ENCODE data around the gene CFAP47.
"Not testable (repeated sequence)": the region's sequence is repeated elsewhere in the genome, so short reads cannot be mapped to it uniquely, and the experiment has no call there.

The CFAP47 gene

DNA sequence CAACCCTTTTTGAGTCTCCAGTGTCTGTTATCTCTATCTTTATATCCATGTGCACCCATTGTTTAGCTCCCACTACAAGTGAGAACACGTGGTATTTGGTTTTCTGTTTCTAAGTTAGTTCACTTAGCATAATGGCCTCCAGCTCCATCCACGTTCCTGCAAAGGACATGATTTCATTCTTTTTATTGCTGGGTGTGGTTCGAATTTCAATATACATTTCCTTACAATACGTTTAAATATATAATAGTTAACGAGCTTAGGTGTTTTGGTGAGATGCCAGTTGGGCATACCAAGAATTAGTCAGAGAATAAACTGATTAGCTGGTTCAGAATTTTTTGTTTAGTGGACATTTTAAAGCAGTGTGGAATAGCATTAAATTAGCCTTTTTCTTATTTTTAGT, 196.7 kb downstream of the CFAP47 start:
- FAIRE-seq (no peak), DNase-seq (ENCODE audit: insufficient read length, low spot score) (no peak)
- TF ChIP-seq, protein P1, sequence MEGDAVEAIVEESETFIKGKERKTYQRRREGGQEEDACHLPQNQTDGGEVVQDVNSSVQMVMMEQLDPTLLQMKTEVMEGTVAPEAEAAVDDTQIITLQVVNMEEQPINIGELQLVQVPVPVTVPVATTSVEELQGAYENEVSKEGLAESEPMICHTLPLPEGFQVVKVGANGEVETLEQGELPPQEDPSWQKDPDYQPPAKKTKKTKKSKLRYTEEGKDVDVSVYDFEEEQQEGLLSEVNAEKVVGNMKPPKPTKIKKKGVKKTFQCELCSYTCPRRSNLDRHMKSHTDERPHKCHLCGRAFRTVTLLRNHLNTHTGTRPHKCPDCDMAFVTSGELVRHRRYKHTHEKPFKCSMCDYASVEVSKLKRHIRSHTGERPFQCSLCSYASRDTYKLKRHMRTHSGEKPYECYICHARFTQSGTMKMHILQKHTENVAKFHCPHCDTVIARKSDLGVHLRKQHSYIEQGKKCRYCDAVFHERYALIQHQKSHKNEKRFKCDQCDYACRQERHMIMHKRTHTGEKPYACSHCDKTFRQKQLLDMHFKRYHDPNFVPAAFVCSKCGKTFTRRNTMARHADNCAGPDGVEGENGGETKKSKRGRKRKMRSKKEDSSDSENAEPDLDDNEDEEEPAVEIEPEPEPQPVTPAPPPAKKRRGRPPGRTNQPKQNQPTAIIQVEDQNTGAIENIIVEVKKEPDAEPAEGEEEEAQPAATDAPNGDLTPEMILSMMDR (IDR thresholded peaks at IDR 0.05; ENCODE audit: insufficient read depth, missing control alignments), result no peak

DNA sequence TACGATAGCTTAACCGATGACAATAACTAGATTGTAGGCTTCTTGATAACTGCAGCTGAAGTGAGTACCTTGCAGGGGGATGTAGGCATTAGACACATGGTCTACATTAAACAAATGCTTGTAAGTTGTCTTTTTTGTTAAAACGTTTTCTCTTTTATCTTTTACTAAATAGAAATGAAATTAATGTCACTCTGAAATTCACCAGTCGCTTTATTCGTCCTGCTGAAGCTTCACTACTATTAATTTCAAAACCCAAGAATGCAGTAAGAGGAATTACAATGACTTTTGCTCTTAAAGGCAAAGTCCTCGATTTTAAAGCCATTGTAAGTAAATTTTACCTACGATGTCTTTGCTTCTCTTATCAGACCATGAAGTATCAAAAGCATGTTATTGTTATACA, 239.7 kb downstream of the CFAP47 start:
- FAIRE-seq, result no peak

DNA sequence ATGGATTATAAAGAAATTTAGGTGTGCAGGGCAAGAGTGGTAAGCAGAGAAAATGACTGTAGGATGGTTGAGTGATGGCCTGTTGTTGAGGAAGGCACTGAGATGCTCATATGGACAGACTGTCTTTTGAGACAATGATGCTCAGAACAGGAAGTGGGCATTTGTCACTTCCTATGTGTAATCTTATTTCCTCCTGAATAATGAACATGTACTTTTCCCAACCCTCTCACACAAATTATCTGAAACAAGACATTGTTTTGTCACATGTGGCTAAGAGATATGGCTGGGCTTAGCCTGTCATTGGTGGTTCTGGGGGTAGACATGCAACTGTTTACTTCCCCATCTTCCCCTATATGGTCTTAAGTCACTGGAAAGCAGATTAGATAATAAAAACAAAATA, 240.5 kb downstream of the CFAP47 start:
- FAIRE-seq, result no peak
- TF ChIP-seq, protein P1 (IDR thresholded peaks at IDR 0.05; ENCODE audit: insufficient read depth, missing control alignments), result no peak
- DNase-seq (ENCODE audit: insufficient read length, low spot score), result no peak

More for the DNA sequence above, 239.7 kb downstream of the CFAP47 start:
- TF ChIP-seq, protein P1 (IDR thresholded peaks at IDR 0.05; ENCODE audit: insufficient read depth, missing control alignments), result no peak
- no peak for DNase-seq (ENCODE audit: insufficient read length, low spot score)

DNA sequence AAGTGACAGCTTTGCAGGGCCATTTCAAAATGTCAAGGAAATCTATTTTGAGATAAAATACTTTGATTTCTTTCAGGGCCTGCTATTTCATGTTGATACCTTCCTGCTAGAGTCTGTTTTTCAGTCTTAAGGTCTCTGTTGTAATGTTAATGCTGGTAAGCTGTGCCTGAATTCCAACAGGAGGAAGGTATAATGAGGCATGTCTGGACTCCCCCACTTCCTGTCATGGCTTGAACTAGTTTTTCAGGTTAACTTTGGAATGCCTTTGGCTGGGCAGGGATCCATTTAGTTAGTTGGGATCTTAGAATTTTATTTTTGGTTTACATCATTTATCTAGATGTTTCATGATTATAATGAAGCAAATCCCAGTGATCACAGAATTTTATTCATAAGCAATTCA, 279.0 kb downstream of the CFAP47 start:
- DNase-seq (ENCODE audit: insufficient read length, low spot score), result no peak
- FAIRE-seq, result no peak
- TF ChIP-seq, protein P1 (IDR thresholded peaks at IDR 0.05; ENCODE audit: insufficient read depth, missing control alignments), result no peak

DNA sequence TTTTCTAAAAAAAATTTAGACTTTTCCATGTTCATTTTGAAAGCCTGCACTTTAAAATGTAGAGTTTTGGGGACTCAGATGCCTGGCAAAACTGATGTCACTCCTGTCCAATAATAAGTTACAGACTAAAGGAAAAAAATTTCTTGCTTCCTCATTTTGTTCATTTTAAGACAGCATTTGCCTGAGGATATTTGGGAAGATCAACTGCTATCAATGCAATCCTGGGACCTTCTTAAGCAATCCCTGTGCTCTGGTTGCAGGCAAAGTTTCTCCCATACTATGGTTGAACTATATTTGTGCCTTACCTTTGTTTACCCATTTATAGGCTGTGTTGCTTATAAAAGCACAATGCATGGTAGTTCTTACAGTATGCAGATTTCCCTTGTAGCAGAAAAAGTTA, 280.4 kb downstream of the CFAP47 start:
- TF ChIP-seq, protein P1 (IDR thresholded peaks at IDR 0.05; ENCODE audit: insufficient read depth, missing control alignments), result no peak
- FAIRE-seq (no peak), DNase-seq (ENCODE audit: insufficient read length, low spot score) (no peak)

DNA sequence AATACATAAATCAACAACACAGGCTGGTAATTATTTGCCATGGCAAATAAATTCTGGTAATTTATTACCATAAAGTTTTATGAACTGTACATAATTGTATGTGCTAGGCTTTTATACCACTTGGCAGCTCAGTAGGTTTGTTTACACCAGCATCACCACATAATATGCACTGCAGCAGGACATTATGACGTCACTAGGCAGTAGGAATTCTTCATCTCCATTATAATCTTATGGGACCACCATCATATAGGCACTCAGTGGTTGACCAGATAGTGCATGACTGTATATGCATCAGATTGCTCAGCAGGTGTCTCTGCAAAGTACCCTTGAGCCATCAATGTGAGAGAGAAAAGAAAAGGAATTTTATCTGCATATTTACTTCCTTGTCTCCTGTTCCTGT, 295.4 kb downstream of the CFAP47 start:
- TF ChIP-seq, protein P1 (IDR thresholded peaks at IDR 0.05; ENCODE audit: insufficient read depth, missing control alignments), result no peak
- no peak for FAIRE-seq
- no peak for DNase-seq (ENCODE audit: insufficient read length, low spot score)

DNA sequence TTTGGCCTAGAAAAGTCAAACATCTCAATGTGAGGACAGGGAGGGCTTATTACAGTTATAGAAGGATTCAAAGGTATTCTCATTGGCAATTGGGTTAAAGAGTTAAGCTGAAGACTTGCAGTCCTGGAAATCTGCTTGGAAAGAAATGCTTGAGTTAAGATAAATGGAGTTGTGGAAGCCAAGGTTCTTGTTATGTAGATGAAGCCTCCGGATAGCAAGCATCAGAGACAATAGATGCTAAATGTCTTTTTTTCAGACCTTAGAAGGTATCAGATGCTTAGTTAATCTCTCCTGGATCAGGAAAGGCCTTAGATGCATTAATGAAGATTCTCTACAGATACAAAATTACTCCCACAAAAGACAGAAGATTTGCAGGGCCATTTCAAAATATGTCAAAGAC, 299.3 kb downstream of the CFAP47 start:
- DNase-seq (ENCODE audit: insufficient read length, low spot score) (no peak), FAIRE-seq (peak; percentile 46)
- TF ChIP-seq, protein P1 (IDR thresholded peaks at IDR 0.05; ENCODE audit: insufficient read depth, missing control alignments), result no peak

DNA sequence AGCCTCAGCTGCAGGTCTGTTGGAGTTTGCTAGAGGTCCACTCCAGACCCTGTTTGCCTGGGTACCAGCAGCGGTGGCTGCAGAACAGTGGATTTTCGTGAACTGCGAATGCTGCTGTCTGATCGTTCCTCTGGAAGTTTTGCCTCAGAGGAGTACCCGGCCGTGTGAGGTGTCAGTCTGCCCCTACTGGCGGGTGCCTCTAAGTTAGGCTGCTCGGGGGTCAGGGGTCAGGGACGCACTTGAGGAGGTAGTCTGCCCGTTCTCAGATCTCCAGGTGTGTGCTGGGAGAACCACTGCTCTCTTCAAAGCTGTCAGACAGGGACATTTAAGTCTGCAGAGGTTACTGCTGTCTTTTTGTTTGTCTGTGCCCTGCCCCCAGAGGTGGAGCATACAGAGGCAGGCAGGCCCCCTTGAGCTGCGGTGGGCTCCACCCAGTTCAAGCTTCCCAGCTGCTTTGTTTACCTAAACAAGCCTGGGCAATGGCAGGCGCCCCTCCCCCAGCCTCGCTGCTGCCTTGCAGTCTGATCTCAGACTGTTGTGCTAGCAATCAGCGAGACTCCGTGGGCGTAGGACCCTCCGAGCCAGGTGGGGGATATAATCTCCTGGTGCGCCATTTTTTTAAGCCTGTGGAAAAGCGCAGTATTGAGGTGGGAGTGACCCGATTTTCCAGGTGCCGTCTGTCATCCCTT, 315.4 kb downstream of the CFAP47 start:
- FAIRE-seq; DNase-seq (ENCODE audit: insufficient read length, low spot score): not testable (repeated sequence)
